Suprapubic skin (tissue), 4 donors: Measurements from ENCODE around the gene MYMK.

Experiments
- EP300 ChIP-seq: sonication (generic); formaldehyde crosslinking; IDR thresholded peaks from one replicate; pipeline ENCODE4 v1.6.1; 2017; ENCODE audit warnings: antibody characterized with exemption
- POLR2A ChIP-seq, 2 donors: fragments of 450-650 bp; IDR thresholded peaks; one replicate each; pipeline ENCODE4 v1.6.1; 2017; ENCODE audit warnings: antibody characterized with exemption in 2 of 2, mild to moderate bottlenecking in 2 of 2, moderate library complexity in 2 of 2
- POLR2AphosphoS5 ChIP-seq, 3 donors: sonication (generic); formaldehyde crosslinking; IDR thresholded peaks; one replicate each; pipeline ENCODE4 v1.6.1; 2017; ENCODE audit warnings: antibody characterized with exemption in 3 of 3
- TF ChIP-seq, protein P1 (sequence below), 2 donors: fragments of 200-600 bp in 1 of 2; fragments of 450-650 bp in 1 of 2; sonication (generic) in 1 of 2; IDR thresholded peaks; one replicate each; pipeline ENCODE4 v1.5.1; 2016 to 2019; ENCODE audit warnings: antibody characterized with exemption in 2 of 2, mild to moderate bottlenecking in 1 of 2, moderate library complexity in 1 of 2

DNA sequence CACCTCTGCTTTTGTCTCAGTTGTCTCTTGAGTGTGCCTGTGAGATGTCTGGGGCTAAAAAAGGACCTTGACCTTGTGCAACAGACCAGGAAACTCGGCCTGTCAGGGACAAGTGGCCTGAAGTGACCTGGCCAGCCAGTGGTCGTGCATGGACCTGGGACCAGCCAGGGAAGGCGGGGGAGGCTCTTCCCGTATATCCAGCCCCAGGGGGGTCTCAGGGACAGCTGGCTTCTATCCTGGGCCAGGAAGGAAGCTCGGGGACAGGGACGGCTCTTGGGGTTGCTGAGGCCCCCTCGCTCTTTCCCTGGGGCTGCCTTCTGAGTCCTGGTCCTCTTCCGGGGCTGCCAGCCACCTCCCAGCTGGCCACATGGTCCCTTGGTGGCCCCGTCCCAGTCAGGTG is 6.5 kb upstream of the MYMK start:
- TF ChIP-seq, protein P1, sequence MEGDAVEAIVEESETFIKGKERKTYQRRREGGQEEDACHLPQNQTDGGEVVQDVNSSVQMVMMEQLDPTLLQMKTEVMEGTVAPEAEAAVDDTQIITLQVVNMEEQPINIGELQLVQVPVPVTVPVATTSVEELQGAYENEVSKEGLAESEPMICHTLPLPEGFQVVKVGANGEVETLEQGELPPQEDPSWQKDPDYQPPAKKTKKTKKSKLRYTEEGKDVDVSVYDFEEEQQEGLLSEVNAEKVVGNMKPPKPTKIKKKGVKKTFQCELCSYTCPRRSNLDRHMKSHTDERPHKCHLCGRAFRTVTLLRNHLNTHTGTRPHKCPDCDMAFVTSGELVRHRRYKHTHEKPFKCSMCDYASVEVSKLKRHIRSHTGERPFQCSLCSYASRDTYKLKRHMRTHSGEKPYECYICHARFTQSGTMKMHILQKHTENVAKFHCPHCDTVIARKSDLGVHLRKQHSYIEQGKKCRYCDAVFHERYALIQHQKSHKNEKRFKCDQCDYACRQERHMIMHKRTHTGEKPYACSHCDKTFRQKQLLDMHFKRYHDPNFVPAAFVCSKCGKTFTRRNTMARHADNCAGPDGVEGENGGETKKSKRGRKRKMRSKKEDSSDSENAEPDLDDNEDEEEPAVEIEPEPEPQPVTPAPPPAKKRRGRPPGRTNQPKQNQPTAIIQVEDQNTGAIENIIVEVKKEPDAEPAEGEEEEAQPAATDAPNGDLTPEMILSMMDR (IDR thresholded peaks at IDR 0.05) = no peak
- no peak for TF ChIP-seq POLR2AphosphoS5 (IDR thresholded peaks at IDR 0.05)
- TF ChIP-seq POLR2A (IDR thresholded peaks at IDR 0.05) = no peak
- TF ChIP-seq EP300 = no peak
